ENCODE results near the gene MBTPS1.

Gene MBTPS1

GRCh38 chr16:84093120-84093878 lies 23.4 kb downstream of the MBTPS1 start:
- no peak overlapping the region for H3K4me2 ChIP-seq (ENCODE audit: low read length)
- H3K79me2 ChIP-seq (ENCODE audit: insufficient read depth, low read length): no peaks in the 10 kb centered on the region
- no peak overlapping the region for H3K4me3 ChIP-seq (ENCODE audit: low read depth, low read length, poor library complexity, severe bottlenecking)
- H3K27ac ChIP-seq (ENCODE audit: low read depth, low read length, poor library complexity, severe bottlenecking): no peak overlapping the region
- no peak overlapping the region for H2AFZ ChIP-seq (ENCODE audit: low read length)
- H3K9me3 ChIP-seq (ENCODE audit: low read length): no peaks in the 10 kb centered on the region
- H3K9ac ChIP-seq (ENCODE audit: low read length): no peak overlapping the region
- peaks cover 13% of the 10 kb centered on the region; the same call in 1 of the 2 replicates for H3F3A ChIP-seq (ENCODE audit: insufficient read depth, low read length)
- peaks cover 38% of the 10 kb centered on the region for H3K4me1 ChIP-seq (ENCODE audit: insufficient read depth, low read length, severe bottlenecking)
- H3K36me3 ChIP-seq (ENCODE audit: insufficient read depth, low read length): peaks cover 73% of the 10 kb centered on the region
- no peaks in the 10 kb centered on the region for H3K9me2 ChIP-seq (ENCODE audit: low read depth, low read length)
- no peaks in the 10 kb centered on the region for H3K27me3 ChIP-seq (ENCODE audit: insufficient read depth, low read length)
- no peaks in the 10 kb centered on the region for H4K20me1 ChIP-seq (ENCODE audit: insufficient read depth, low read length)
- no peak for TF ChIP-seq EZH2 (IDR thresholded peaks at IDR 0.05; ENCODE audit: borderline replicate concordance, low read length)
- TF ChIP-seq, protein P1, sequence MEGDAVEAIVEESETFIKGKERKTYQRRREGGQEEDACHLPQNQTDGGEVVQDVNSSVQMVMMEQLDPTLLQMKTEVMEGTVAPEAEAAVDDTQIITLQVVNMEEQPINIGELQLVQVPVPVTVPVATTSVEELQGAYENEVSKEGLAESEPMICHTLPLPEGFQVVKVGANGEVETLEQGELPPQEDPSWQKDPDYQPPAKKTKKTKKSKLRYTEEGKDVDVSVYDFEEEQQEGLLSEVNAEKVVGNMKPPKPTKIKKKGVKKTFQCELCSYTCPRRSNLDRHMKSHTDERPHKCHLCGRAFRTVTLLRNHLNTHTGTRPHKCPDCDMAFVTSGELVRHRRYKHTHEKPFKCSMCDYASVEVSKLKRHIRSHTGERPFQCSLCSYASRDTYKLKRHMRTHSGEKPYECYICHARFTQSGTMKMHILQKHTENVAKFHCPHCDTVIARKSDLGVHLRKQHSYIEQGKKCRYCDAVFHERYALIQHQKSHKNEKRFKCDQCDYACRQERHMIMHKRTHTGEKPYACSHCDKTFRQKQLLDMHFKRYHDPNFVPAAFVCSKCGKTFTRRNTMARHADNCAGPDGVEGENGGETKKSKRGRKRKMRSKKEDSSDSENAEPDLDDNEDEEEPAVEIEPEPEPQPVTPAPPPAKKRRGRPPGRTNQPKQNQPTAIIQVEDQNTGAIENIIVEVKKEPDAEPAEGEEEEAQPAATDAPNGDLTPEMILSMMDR (IDR thresholded peaks at IDR 0.05; ENCODE audit: low read length): no peak

DNA sequence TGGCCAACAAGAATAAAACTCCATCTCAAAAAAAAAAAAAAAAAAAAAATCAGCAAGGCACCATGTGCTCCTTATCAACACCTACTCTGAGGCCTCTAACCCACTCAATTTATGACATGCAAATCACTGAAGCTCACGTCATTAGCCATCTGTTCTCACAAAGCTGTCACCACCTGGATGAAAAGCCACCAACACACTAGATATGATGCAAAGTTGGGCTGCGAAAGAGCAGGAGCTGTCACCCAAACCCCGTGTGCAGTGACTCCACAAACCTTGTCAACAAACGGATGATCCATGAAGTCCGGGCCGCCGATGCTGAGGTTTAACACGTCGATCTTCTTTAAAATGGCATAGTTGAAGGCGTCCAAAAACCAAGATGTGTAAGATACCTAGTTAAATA lies 25.3 kb downstream of the MBTPS1 start:
- peak overlapping the region; percentile 96 for H3K27ac ChIP-seq (ENCODE audit: low read depth, low read length, poor library complexity, severe bottlenecking)
- H3K4me3 ChIP-seq (ENCODE audit: low read depth, low read length, poor library complexity, severe bottlenecking): no peak overlapping the region
- H3K9ac ChIP-seq (ENCODE audit: low read length): no peak overlapping the region
- no peaks in the 10 kb centered on the region for H3K9me2 ChIP-seq (ENCODE audit: low read depth, low read length)
- H2AFZ ChIP-seq (ENCODE audit: low read length): no peak overlapping the region
- H3K36me3 ChIP-seq (ENCODE audit: insufficient read depth, low read length): peaks cover 69% of the 10 kb centered on the region
- no peaks in the 10 kb centered on the region for H3K9me3 ChIP-seq (ENCODE audit: low read length)
- TF ChIP-seq, protein P1 (IDR thresholded peaks at IDR 0.05; ENCODE audit: low read length): no peak
- no peak for TF ChIP-seq EZH2 (IDR thresholded peaks at IDR 0.05; ENCODE audit: borderline replicate concordance, low read length)
- H3F3A ChIP-seq (ENCODE audit: insufficient read depth, low read length): peaks cover 12% of the 10 kb centered on the region; the same call in 1 of the 2 replicates
- H4K20me1 ChIP-seq (ENCODE audit: insufficient read depth, low read length): no peaks in the 10 kb centered on the region
- H3K79me2 ChIP-seq (ENCODE audit: insufficient read depth, low read length): no peaks in the 10 kb centered on the region
- H3K4me2 ChIP-seq (ENCODE audit: low read length): peak overlapping the region; percentile 26; the same call in 1 of the 2 replicates
- H3K27me3 ChIP-seq (ENCODE audit: insufficient read depth, low read length): no peaks in the 10 kb centered on the region
- H3K4me1 ChIP-seq (ENCODE audit: insufficient read depth, low read length, severe bottlenecking): peaks cover 57% of the 10 kb centered on the region

DNA sequence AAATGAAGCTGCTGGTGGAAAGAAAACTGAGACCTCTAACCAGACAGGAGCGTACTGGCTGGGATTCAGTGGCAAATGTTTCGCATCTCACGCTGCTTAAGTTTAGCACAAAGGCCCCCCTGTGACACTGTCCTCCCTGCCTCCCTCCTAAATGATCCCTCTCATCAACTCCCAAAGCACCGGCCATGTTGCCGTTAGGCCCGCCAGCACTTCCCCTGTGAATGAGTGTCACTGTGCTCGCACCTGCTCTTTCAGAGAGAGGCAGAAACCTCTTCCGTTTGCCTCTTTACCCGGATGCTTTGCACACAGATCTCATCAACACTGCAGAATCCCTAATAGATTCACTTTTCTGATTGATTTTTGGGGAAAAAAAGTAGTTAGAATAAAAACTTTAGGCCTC lies 26.5 kb downstream of the MBTPS1 start:
- Histone ChIP-seq H3K4me2 (ENCODE audit: low read length) (peak overlapping the region; percentile 58), H3K27ac (ENCODE audit: low read depth, low read length, poor library complexity, severe bottlenecking) (peak overlapping the region; percentile 96), H3K9me2 (ENCODE audit: low read depth, low read length) (no peaks in the 10 kb centered on the region), H3K9ac (ENCODE audit: low read length) (peak overlapping the region; percentile 34; the same call in 1 of the 2 replicates), H3F3A (ENCODE audit: insufficient read depth, low read length) (peaks cover 7% of the 10 kb centered on the region; the same call in 1 of the 2 replicates), H4K20me1 (ENCODE audit: insufficient read depth, low read length) (no peaks in the 10 kb centered on the region), H3K27me3 (ENCODE audit: insufficient read depth, low read length) (no peaks in the 10 kb centered on the region), H2AFZ (ENCODE audit: low read length) (no peak overlapping the region), H3K9me3 (ENCODE audit: low read length) (no peaks in the 10 kb centered on the region), H3K4me1 (ENCODE audit: insufficient read depth, low read length, severe bottlenecking) (peaks cover 69% of the 10 kb centered on the region), H3K36me3 (ENCODE audit: insufficient read depth, low read length) (peaks cover 66% of the 10 kb centered on the region), H3K79me2 (ENCODE audit: insufficient read depth, low read length) (no peaks in the 10 kb centered on the region), H3K4me3 (ENCODE audit: low read depth, low read length, poor library complexity, severe bottlenecking) (peak overlapping the region; percentile 31)
- TF ChIP-seq EZH2 (IDR thresholded peaks at IDR 0.05; ENCODE audit: borderline replicate concordance, low read length): no peak
- TF ChIP-seq, protein P1 (IDR thresholded peaks at IDR 0.05; ENCODE audit: low read length): no peak

Measured in OCI-LY1 (cell line).